Measurements from ENCODE around the gene ACY1.
"Not testable (repeated sequence)": the region's sequence is repeated elsewhere in the genome, so short reads cannot be mapped to it uniquely, and the experiment has no call there.

The ACY1 gene

DNA sequence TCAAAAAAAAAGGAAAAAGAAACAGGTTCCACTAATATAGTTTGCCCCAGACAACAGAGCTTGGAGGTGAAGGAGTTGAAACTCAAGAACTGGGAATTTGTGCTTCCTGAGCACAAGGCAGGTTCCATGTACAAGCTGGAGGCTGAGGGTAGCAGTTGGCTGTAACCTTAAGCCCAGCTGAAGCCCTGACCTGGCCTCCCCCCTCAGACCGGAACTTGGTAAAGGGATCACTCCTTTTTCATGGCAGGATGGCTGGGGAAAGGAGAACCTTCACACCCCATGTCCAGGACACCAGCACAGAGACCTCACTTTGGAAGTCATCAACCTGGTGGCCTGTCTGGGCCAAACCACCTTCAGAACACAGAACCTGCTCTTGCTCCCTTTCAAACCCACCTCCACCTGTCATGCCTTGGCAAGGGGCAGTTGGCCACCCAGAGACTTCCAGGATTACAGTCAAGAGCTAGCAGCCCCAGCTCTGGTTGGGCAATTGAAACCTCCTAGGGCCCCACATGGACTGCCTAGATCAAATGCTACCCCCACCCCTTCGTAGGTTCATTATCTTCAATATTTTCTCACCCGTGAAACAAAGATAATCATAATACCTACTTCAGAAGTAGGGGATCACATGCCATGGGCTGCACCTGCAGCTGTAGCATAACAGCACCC lies 8.8 kb downstream of the ACY1 start:
- TF ChIP-seq, protein P1, sequence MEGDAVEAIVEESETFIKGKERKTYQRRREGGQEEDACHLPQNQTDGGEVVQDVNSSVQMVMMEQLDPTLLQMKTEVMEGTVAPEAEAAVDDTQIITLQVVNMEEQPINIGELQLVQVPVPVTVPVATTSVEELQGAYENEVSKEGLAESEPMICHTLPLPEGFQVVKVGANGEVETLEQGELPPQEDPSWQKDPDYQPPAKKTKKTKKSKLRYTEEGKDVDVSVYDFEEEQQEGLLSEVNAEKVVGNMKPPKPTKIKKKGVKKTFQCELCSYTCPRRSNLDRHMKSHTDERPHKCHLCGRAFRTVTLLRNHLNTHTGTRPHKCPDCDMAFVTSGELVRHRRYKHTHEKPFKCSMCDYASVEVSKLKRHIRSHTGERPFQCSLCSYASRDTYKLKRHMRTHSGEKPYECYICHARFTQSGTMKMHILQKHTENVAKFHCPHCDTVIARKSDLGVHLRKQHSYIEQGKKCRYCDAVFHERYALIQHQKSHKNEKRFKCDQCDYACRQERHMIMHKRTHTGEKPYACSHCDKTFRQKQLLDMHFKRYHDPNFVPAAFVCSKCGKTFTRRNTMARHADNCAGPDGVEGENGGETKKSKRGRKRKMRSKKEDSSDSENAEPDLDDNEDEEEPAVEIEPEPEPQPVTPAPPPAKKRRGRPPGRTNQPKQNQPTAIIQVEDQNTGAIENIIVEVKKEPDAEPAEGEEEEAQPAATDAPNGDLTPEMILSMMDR (IDR thresholded peaks at IDR 0.05; ENCODE audit: unreplicated experiment in 3 of 3) = no peak
- Mint-ChIP-seq H3K4me3 (peak overlapping the region in 2 of 3 experiments; percentile 28 to 40), H3K4me1 (peaks cover 26% of the 10 kb centered on the region), H3K27me3 (ENCODE audit: low read depth) (no peaks in the 10 kb centered on the region), H3K36me3 (ENCODE audit: low read depth) (peaks cover 43% of the 10 kb centered on the region), H3K9me3 (no peaks in the 10 kb centered on the region), H3K27ac (peak overlapping the region in 1 of 3 experiments; percentile 37)

DNA sequence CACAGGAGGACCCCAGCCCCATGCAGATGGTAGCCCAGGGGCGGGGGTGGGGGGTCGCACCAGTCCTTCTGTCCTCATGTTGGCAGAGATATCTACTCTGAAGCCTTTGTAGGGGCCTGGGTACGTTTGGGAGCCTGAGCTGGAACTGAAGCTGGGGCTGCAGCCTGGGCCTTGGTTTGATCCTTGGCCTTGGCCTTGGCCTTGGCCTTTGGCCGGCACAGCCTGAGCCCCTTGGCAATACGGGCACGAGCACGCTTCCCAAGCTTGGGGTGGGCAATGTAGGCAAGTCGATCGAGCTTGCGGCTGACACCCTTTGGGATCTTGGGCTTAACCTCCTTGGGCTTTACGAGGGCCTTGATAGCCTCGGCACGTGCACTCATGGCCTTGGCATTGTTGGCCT lies 10.3 kb downstream of the ACY1 start:
- Mint-ChIP-seq H3K4me1 (peaks cover 33% of the 10 kb centered on the region), H3K4me3 (peak overlapping the region; percentile 99 to 100 (median 100)), H3K36me3 (ENCODE audit: low read depth) (peaks cover 43% of the 10 kb centered on the region)
- not testable (repeated sequence) for H3K9me3 Mint-ChIP-seq; H3K27ac Mint-ChIP-seq; H3K27me3 Mint-ChIP-seq (ENCODE audit: low read depth)

DNA sequence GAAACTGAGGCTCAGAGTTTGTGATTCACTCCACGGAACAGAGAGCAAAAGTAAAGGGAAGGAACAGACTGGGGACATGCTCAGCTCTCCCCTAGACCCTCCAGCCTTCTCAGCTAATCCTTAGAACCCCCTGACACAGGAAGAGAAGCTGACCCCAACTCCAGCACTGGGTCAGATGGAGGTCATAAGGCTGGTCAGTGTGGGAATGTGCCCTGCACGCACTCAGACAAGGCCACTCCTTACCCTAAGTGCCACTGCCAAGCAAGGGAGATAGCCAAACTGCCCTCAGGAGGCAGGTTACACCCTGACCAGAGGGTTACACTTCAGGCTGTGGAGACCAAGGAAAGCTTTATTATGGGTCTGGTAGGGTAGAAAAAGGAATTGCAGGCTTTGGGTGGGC lies 11.2 kb downstream of the ACY1 start:
- Mint-ChIP-seq H3K4me1 (peaks cover 33% of the 10 kb centered on the region), H3K9me3 (no peaks in the 10 kb centered on the region), H3K27ac (peak overlapping the region; percentile 99 to 100 (median 99)), H3K27me3 (ENCODE audit: low read depth) (no peaks in the 10 kb centered on the region), H3K36me3 (ENCODE audit: low read depth) (peaks cover 43% of the 10 kb centered on the region), H3K4me3 (peak overlapping the region; percentile 99 to 100 (median 100))
- TF ChIP-seq, protein P1 (IDR thresholded peaks at IDR 0.05; ENCODE audit: unreplicated experiment in 3 of 3) = no peak

DNA sequence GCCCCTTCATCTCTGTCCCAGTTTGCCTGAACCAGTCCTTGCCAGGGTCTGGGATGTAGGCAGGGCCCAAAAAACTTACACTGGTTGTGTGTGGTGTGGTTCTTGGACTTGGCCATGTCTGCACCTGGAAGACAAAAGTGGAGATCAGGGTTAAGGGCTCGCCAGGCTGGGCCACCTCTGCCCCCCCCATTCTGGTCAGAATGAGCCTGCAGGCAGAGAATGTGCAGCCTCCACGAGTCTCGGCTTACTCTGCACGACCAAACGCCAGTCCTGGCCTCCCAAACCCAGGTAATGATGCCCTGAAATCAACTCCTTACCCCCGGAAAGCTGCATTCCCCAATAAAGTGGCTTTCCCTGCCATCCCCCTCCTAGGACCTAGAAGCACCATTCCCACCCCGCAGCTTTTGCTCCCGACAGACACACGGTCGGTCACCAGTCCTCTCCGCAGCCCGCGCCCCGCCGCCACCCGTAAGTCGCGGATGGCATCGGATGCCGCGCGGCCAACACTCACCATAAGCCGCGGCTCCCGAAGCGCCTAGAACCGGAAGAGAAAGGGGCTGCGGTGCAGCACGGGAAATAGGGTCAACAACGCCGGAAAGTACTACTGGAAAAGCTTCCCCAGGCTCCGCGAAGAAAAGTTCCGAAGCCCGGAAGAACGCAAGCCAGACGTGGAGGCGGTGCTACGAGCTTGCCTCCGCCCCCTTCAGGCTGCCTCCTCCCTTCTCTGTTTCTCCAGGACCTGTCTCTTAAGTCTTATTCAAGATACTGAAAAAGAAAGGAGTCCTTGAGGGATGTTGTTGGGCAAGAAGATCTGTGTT lies 12.2 kb downstream of the ACY1 start, which contains the start of gene RPL29:
RPL29 (minus strand) TSS at position 550 of the 818 bp plus-strand sequence; CDS start at position 116, 434 bp downstream.
- peak within 1 kb of the TSS; percentile 99 to 100 (median 100) for H3K4me3 Mint-ChIP-seq
- peak within 1 kb of the TSS; percentile 99 to 100 (median 99) for H3K27ac Mint-ChIP-seq
- H3K4me1 Mint-ChIP-seq = peaks cover 33% of the 10 kb centered on the region
- H3K36me3 Mint-ChIP-seq (ENCODE audit: low read depth) = peaks cover 43% of the 10 kb centered on the region
- no peaks in the 10 kb centered on the region for H3K27me3 Mint-ChIP-seq (ENCODE audit: low read depth)
- no peaks in the 10 kb centered on the region for H3K9me3 Mint-ChIP-seq
- TF ChIP-seq, protein P1 (IDR thresholded peaks at IDR 0.05; ENCODE audit: unreplicated experiment in 3 of 3) = no peak

DNA sequence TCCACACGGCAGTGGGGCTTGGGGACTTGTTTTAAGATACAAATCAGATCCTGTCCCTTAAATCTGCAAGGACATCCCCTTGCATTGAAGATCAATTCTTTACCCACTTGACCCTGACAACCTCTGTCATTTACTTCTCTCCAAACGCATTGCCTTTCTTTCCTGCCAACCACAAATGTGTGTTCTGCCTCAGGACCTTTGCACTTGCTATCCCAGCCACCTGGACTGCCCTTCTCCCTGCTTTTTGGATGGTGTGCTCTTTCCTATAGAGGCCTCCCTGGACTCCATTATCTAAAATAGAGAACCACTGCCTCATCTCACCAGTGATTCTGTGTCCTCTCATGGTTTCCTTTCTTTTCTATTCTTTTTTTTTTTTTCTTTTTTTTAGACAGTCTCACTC lies 13.8 kb downstream of the ACY1 start:
- H3K36me3 Mint-ChIP-seq (ENCODE audit: low read depth) = peaks cover 32% of the 10 kb centered on the region
- TF ChIP-seq, protein P1 (IDR thresholded peaks at IDR 0.05; ENCODE audit: unreplicated experiment in 3 of 3) = no peak
- peaks cover 33% of the 10 kb centered on the region for H3K4me1 Mint-ChIP-seq
- peak overlapping the region; percentile 49 to 69 (median 53) for H3K4me3 Mint-ChIP-seq
- H3K27ac Mint-ChIP-seq = peak overlapping the region; percentile 47 to 83 (median 67)
- no peaks in the 10 kb centered on the region for H3K9me3 Mint-ChIP-seq
- peaks cover 5% of the 10 kb centered on the region for H3K27me3 Mint-ChIP-seq (ENCODE audit: low read depth)

DNA sequence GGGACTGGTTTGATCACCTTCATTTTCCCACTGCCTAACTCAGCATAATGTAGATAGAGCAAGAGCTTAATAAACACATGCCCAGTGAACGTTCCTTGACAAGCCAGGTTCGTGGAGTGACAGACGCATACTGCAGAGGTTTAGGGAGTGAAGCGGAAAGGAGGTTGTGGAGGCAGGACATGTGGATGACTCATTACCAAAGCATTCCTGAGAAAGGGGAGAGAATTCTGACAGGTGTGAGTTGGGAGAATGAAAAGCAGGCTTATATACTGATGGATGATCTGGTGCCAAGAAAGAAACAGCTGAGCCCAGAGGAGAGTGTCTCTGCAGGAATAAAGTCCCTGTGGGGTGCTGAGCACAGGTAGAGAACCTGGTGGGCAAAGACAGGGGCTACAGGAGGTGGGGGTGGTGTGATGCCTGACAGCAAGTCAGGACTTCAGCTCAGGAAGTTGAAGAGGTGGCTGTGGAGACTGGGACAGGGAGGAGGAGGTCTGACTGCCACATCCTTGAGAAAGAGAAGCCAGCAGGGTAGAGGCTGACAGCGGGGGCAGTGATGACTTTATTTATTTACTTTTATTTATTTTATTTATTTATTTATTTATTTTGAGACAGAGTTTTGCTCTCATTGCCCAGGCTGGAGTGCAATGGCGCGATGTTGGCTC lies 14.7 kb downstream of the ACY1 start:
- peaks cover 24% of the 10 kb centered on the region for H3K36me3 Mint-ChIP-seq (ENCODE audit: low read depth)
- H3K9me3 Mint-ChIP-seq = no peaks in the 10 kb centered on the region
- H3K27ac Mint-ChIP-seq = peak overlapping the region; percentile 0 to 70 (median 4)
- peak overlapping the region in 1 of 3 experiments; percentile 3 for H3K4me3 Mint-ChIP-seq
- peaks cover 41% of the 10 kb centered on the region for H3K4me1 Mint-ChIP-seq
- peaks cover 9% of the 10 kb centered on the region for H3K27me3 Mint-ChIP-seq (ENCODE audit: low read depth)
- TF ChIP-seq, protein P1 (IDR thresholded peaks at IDR 0.05; ENCODE audit: unreplicated experiment in 3 of 3) = no peak

Measured in nephron (organoid).